Adipocyte (in vitro differentiated cells): Measurements from ENCODE around the gene COMMD10.
A peak's percentile ranks its signal among the peaks of the same experiment; 100 is the strongest.

Experiments used
- DNase-seq: peaks from one replicate; pipeline ENCODE4 v3.0.0-alpha.2; 2015; ENCODE audit warnings: low read depth
- H3K27me3 ChIP-seq: replicated peaks from 2 replicates; pipeline ENCODE4 v1.7.0; 2013; ENCODE audit warnings: mild to moderate bottlenecking, low read length, moderate library complexity; ENCODE audit not compliant: control insufficient read depth, insufficient read depth
- H3K36me3 ChIP-seq: 2 replicates; pipeline ENCODE4 v1.7.0; 2013; ENCODE audit warnings: low read length, mild to moderate bottlenecking, moderate library complexity; ENCODE audit not compliant: control insufficient read depth, insufficient read depth, severe bottlenecking
- H3K4me1 ChIP-seq: 2 replicates; pipeline ENCODE4 v1.7.0; 2013; ENCODE audit warnings: mild to moderate bottlenecking, low read length, moderate library complexity; ENCODE audit not compliant: control insufficient read depth, insufficient read depth
- H3K4me3 ChIP-seq: 2 replicates; pipeline ENCODE4 v1.7.0; 2013; ENCODE audit warnings: mild to moderate bottlenecking, low read length, moderate library complexity
- H3K9ac ChIP-seq: 2 replicates; pipeline ENCODE4 v1.7.0; 2013; ENCODE audit warnings: mild to moderate bottlenecking, low read length, moderate library complexity
- H3K9me3 ChIP-seq: 2 replicates; pipeline ENCODE4 v1.7.0; 2013; ENCODE audit warnings: mild to moderate bottlenecking, low read length, moderate library complexity; ENCODE audit not compliant: control insufficient read depth

COMMD10 gene

GRCh38 chr5:116152169-116152568 is 67.3 kb downstream of the COMMD10 start:
- Histone ChIP-seq H3K9ac (no peak overlapping the region), H3K4me1 (no peaks in the 10 kb centered on the region), H3K36me3 (no peaks in the 10 kb centered on the region), H3K9me3 (no peaks in the 10 kb centered on the region), H3K27me3 (no peaks in the 10 kb centered on the region), H3K4me3 (no peak overlapping the region)
- DNase-seq: no peak

- no peak for DNase-seq
- Histone ChIP-seq H3K4me1 (no peaks in the 10 kb centered on the region), H3K9ac (no peak overlapping the region), H3K9me3 (no peaks in the 10 kb centered on the region), H3K4me3 (no peak overlapping the region), H3K27me3 (no peaks in the 10 kb centered on the region), H3K36me3 (no peaks in the 10 kb centered on the region)
Observed at GRCh38 chr5:116153687-116154174, 68.9 kb downstream of the COMMD10 start.

- H3K4me3 ChIP-seq: no peak overlapping the region
- no peaks in the 10 kb centered on the region for H3K36me3 ChIP-seq
- H3K9ac ChIP-seq: no peak overlapping the region
- H3K9me3 ChIP-seq: no peaks in the 10 kb centered on the region
- no peak for DNase-seq
- no peaks in the 10 kb centered on the region for H3K4me1 ChIP-seq
- H3K27me3 ChIP-seq: no peaks in the 10 kb centered on the region
Observed at GRCh38 chr5:116154252-116154651, 69.4 kb downstream of the COMMD10 start.

- Histone ChIP-seq H3K9me3 (no peaks in the 10 kb centered on the region), H3K4me3 (no peak overlapping the region), H3K4me1 (no peaks in the 10 kb centered on the region), H3K27me3 (no peaks in the 10 kb centered on the region), H3K36me3 (no peaks in the 10 kb centered on the region), H3K9ac (no peak overlapping the region)
- DNase-seq: no peak
Observed at GRCh38 chr5:116154931-116155330, 70.1 kb downstream of the COMMD10 start.

- no peak overlapping the region for H3K4me3 ChIP-seq
- no peaks in the 10 kb centered on the region for H3K9me3 ChIP-seq
- H3K27me3 ChIP-seq: no peaks in the 10 kb centered on the region
- no peak for DNase-seq
- H3K4me1 ChIP-seq: no peaks in the 10 kb centered on the region
- no peak overlapping the region for H3K9ac ChIP-seq
- no peaks in the 10 kb centered on the region for H3K36me3 ChIP-seq
Observed at GRCh38 chr5:116157902-116158301, 73.1 kb downstream of the COMMD10 start.

GRCh38 chr5:116159006-116159405 is 74.2 kb downstream of the COMMD10 start:
- Histone ChIP-seq H3K4me3 (no peak overlapping the region), H3K4me1 (no peaks in the 10 kb centered on the region), H3K27me3 (no peaks in the 10 kb centered on the region), H3K36me3 (no peaks in the 10 kb centered on the region), H3K9ac (no peak overlapping the region), H3K9me3 (no peaks in the 10 kb centered on the region)
- DNase-seq: no peak

GRCh38 chr5:116174111-116174510 is 89.3 kb downstream of the COMMD10 start:
- Histone ChIP-seq H3K4me1 (no peaks in the 10 kb centered on the region), H3K36me3 (peaks cover 2% of the 10 kb centered on the region), H3K9me3 (no peaks in the 10 kb centered on the region), H3K27me3 (no peaks in the 10 kb centered on the region), H3K4me3 (no peak overlapping the region), H3K9ac (no peak overlapping the region)
- no peak for DNase-seq

GRCh38 chr5:116176121-116176520 is 91.3 kb downstream of the COMMD10 start:
- H3K4me1 ChIP-seq: no peaks in the 10 kb centered on the region
- H3K9me3 ChIP-seq: no peaks in the 10 kb centered on the region
- no peak for DNase-seq
- H3K36me3 ChIP-seq: peaks cover 2% of the 10 kb centered on the region
- H3K4me3 ChIP-seq: no peak overlapping the region
- H3K27me3 ChIP-seq: no peaks in the 10 kb centered on the region
- H3K9ac ChIP-seq: no peak overlapping the region

- H3K4me3 ChIP-seq: no peak overlapping the region
- no peaks in the 10 kb centered on the region for H3K27me3 ChIP-seq
- no peaks in the 10 kb centered on the region for H3K9me3 ChIP-seq
- no peaks in the 10 kb centered on the region for H3K4me1 ChIP-seq
- peaks cover 2% of the 10 kb centered on the region for H3K36me3 ChIP-seq
- H3K9ac ChIP-seq: no peak overlapping the region
- DNase-seq: no peak
Observed at GRCh38 chr5:116178925-116179324, 94.1 kb downstream of the COMMD10 start.

- no peaks in the 10 kb centered on the region for H3K36me3 ChIP-seq
- DNase-seq: no peak
- H3K4me1 ChIP-seq: no peaks in the 10 kb centered on the region
- no peaks in the 10 kb centered on the region for H3K27me3 ChIP-seq
- no peak overlapping the region for H3K9ac ChIP-seq
- no peaks in the 10 kb centered on the region for H3K9me3 ChIP-seq
- no peak overlapping the region for H3K4me3 ChIP-seq
Observed at GRCh38 chr5:116209166-116209565, 124.3 kb downstream of the COMMD10 start.

- Histone ChIP-seq H3K9me3 (no peaks in the 10 kb centered on the region), H3K4me1 (no peaks in the 10 kb centered on the region), H3K36me3 (no peaks in the 10 kb centered on the region), H3K9ac (no peak overlapping the region), H3K27me3 (no peaks in the 10 kb centered on the region), H3K4me3 (no peak overlapping the region)
- no peak for DNase-seq
Observed at GRCh38 chr5:116212225-116212624, 127.4 kb downstream of the COMMD10 start.

- Histone ChIP-seq H3K36me3 (no peaks in the 10 kb centered on the region), H3K4me1 (no peaks in the 10 kb centered on the region), H3K27me3 (no peaks in the 10 kb centered on the region), H3K9me3 (no peaks in the 10 kb centered on the region), H3K9ac (no peak overlapping the region), H3K4me3 (no peak overlapping the region)
- DNase-seq: peak; percentile 22
Observed at GRCh38 chr5:116216246-116216645, 131.4 kb downstream of the COMMD10 start.
